GM12865 (cell line): ENCODE data around the gene COA1.
"Not testable (repeated sequence)": the region's sequence is repeated elsewhere in the genome, so short reads cannot be mapped to it uniquely, and the experiment has no call there.

ENCODE experiments used
- DNase-seq: peaks from one replicate; pipeline ENCODE4 v3.0.0; 2010; ENCODE audit warnings: low read depth
- H3K4me3 ChIP-seq: 2 replicates; pipeline ENCODE4 v1.5.1; 2011; ENCODE audit warnings: mild to moderate bottlenecking, low read depth, low read length, control low read depth
- TF ChIP-seq, protein P1 (sequence below): IDR thresholded peaks from 2 replicates; pipeline ENCODE4 v1.5.1; 2011; ENCODE audit warnings: low read length, control low read depth, low read depth, inconsistent platforms; ENCODE audit not compliant: insufficient read depth; ENCODE audit errors: missing control alignments

COA1 gene, protein sequence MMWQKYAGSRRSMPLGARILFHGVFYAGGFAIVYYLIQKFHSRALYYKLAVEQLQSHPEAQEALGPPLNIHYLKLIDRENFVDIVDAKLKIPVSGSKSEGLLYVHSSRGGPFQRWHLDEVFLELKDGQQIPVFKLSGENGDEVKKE

DNA sequence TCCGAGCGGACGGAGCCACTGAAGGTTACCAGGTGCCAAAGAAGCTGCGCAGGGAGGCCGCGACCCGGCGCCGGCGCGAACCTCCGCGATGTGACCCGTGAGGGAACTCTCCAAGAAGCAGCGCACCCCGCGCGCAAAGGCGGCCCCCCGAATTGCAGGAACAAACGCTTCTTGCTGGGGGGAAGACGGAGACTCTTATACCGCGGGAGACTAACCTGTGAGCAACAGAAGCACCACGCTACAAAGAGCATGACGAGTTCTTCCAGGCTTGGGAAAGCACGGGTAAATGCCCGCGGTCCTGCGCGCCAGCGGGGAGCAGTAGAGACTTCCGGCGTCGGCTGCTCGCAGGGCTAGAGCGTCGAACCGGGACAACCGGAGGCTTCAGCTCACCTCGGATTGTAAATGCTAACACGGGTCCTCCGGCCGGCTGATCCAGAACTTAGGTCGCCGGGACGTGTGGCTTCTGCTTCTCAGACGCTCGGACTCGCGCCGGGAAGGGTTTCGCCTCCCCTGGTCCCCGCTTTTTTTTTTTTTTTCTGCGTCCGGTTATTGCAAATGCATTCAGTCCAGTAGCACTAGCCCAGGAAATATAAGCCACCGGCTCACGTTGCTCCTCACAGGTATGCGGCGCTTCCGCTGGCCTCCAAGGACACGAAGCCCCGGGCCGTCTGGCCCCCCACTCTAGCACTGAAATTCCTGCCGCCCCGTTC, at the start of gene COA1:
Gene COA1 (minus strand): TSS at position 310 of the 710 bp plus-strand sequence. CDS start 80,909 bp downstream, outside the sequence.
- peak within 1 kb of the TSS; percentile 88 for H3K4me3 ChIP-seq
- peak; percentile 95 for DNase-seq
- TF ChIP-seq, protein P1, sequence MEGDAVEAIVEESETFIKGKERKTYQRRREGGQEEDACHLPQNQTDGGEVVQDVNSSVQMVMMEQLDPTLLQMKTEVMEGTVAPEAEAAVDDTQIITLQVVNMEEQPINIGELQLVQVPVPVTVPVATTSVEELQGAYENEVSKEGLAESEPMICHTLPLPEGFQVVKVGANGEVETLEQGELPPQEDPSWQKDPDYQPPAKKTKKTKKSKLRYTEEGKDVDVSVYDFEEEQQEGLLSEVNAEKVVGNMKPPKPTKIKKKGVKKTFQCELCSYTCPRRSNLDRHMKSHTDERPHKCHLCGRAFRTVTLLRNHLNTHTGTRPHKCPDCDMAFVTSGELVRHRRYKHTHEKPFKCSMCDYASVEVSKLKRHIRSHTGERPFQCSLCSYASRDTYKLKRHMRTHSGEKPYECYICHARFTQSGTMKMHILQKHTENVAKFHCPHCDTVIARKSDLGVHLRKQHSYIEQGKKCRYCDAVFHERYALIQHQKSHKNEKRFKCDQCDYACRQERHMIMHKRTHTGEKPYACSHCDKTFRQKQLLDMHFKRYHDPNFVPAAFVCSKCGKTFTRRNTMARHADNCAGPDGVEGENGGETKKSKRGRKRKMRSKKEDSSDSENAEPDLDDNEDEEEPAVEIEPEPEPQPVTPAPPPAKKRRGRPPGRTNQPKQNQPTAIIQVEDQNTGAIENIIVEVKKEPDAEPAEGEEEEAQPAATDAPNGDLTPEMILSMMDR: peak; percentile 1

DNA sequence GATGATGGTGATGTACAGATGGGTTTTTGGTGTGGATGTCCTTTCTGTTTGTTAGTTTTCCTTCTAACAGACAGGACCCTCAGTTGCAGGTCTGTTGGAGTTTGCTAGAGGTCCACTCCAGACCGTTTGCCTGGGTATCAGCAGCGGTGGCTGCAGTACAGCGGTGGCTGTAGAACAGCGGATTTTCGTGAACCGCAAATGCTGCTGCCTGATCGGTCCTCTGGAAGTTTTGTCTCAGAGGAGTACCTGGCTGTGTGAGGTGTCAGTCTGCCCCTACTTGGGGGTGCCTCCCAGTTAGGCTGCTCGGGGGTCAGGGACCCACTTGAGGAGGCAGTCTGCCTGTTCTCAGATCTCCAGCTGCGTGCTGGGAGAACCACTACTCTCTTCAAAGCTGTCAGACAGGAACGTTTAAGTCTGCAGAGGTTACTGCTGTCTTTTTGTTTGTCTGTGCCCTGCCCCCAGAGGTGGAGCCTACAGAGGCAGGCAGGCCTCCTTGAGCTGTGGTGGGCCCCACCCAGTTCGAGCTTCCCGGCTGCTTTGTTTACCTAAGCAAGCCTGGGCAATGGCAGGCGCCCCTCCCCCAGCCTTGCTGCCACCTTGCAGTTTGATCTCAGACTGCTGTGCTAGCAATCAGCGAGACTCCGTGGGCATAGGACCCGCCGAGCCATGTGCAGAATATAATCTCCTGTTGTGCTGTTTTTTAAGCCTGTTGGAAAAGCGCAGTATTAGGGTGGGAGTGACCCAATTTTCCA, 49.1 kb upstream of the COA1 start:
- DNase-seq, H3K4me3 ChIP-seq: not testable (repeated sequence)

DNA sequence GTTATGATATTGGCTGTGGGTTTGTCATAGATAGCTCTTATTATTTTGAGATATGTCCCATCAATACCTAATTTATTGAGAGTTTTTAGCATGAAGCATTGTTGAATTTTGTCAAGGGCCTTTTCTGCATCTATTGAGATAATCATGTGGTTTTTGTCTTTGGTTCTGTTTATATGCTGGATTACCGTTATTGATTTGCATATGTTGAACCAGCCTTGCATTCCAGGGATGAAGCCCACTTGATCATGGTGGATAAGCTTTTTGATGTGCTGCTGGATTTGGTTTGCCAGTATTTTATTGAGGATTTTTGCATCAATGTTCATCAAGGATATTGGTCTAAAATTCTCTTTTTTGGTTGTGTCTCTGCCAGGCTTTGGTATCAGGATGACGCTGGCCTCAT, 45.9 kb upstream of the COA1 start:
- H3K4me3 ChIP-seq, DNase-seq: not testable (repeated sequence)

DNA sequence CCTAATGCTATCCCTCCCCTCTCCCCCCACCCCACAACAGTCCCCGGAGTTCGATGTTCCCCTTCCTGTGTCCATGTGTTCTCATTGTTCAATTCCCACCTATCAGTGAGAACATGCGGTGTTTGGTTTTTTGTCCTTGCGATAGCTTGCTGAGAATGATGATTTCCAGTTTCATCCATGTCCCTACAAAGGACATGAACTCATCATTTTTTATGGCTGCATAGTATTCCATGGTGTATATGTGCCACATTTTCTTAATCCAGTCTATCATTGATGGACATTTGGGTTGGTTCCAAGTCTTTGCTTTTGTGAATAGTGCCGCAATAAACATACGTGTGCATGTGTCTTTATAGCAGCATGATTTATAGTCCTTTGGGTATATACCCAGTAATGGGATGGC, 43.9 kb upstream of the COA1 start:
- not testable (repeated sequence) for DNase-seq, H3K4me3 ChIP-seq

DNA sequence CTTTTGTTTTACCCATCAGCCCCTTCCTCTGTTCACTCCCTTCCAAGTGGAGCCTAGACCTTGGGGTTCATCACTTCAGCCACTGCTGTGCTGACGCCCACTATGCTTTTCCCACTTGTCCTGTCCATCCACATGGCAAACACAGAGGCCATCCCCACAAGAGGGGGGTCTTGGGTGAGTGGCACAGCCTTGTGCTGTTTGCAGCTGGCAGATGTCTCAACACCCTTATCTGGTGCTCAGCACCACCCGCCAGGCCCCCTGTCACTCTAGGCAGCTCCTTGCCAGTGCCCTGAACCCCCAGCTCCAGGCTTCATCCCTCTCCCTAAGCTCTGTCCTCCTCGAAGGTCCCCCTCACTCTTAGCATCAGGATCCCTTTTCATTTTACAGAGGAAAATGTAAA, 42.2 kb upstream of the COA1 start:
- TF ChIP-seq, protein P1: no peak
- no peak for DNase-seq
- H3K4me3 ChIP-seq: no peak overlapping the region

DNA sequence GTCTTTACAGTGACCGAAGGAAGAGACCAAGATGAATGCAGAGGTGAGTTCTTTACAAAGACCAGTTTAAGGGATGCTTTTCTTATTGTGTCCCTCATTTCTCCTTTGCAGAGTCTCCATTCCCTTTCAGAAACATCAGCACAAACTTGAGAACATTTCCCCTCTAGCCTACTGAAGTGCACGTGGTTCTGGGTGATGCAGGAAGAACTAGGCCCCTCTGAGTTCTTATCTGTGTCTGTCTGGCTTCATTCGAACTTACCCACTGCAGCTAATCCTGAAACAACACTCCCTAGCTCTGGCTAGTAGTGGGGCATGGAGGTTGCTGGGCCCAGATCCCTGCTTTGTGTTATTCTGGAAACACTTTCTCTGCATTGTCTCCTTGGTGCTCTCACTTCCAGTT, 41.8 kb upstream of the COA1 start:
- H3K4me3 ChIP-seq: no peak overlapping the region
- TF ChIP-seq, protein P1: no peak
- DNase-seq: no peak

DNA sequence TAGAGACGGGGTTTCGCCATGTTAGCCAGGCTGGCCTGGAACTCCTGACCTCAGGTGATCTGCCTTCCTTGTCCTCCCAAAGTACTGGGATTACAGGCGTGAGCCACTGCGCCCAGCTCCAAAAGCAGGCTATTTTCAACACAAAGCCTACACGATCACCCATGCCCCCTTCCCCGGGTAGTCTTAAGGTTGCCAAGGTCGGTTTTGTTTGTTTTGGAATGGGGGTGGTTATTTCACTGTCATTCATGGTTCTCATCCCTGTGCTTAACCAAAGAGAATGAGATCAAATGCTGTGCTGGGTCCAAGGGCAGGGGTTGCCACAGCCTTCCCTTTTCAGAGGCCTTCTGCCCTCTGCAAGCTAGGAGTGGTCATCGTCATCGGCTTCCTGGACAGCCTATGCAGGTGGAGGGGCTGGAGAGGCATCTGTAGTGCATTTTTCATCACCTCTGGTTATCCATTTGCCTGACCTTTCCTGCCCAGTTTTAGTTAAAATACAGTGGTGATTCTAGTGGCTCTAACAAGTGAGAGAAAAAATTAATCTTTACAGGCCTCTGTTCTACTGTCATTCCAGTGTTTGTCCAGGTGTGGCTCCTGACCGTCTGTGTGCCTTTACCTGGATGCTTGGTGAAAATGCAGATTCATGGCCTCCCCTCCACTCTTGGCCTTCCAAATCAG, 40.6 kb upstream of the COA1 start:
- DNase-seq: no peak
- no peak overlapping the region for H3K4me3 ChIP-seq
- TF ChIP-seq, protein P1: no peak

DNA sequence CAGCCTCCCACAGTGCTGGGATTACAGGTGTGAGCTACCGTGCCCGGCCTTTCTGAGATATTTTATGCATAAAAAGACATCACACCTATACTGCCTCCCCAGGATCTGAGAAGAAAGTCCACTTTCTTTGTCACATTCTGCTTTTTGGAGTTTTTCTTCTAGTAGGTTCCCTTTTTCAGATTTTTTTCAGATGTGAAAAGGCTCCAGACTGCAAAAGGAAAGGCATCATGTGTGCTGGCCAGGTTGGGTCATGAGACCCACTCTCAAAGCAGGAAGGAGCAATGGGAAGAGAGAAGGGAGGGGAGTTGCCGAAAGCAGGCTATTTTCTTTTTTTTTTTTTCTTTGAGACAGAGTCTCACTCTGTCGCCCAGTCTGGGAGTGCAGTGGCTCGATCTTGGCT, 40.0 kb upstream of the COA1 start:
- TF ChIP-seq, protein P1: no peak
- H3K4me3 ChIP-seq: no peak overlapping the region
- DNase-seq: no peak
